NCI-H748 (cell line): ENCODE results near the gene CYP27B1.

ENCODE experiments used
- DNase-seq: peaks from one replicate; lab custom pipeline; 2025; ENCODE audit not compliant: unreplicated experiment; lab: John Stamatoyannopoulos, UW

Gene CYP27B1

DNA sequence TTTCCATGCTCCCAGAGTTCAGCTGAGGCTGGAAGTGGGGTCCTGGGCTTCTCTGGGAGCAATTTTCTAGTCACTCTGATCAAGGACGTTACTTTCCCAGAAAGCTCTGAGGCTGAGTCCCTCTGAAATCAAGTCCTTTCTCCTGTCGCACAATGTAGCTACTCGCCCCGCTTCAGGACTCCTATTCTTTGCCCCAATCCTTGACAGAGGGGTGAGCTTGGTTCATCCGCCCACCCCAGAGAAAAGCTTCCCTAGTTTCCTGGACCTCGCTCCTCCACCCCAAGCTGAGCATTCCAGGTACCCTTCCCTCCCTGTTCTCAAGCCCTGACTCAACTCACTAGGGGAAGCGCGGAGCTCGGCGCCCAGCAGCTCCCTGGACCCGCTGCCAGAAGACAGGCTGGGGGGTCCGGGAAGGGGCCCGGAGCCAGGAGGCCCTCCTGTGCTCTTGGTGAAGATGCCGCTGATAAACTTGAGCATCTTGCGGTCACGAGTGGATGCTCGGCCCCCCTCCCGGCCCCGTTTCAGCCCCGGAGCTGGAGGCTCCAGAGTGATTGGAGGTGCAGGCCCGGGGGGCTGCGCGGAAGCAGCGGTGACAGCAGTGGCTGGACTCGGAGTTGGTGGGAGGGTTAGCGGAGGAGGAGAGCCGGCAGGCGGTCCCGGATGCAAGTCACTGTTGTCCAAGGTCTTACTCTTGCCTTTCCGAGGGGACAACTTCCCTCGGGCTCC is 30.0 kb downstream of the CYP27B1 start:
- peak; percentile 64 for DNase-seq

DNA sequence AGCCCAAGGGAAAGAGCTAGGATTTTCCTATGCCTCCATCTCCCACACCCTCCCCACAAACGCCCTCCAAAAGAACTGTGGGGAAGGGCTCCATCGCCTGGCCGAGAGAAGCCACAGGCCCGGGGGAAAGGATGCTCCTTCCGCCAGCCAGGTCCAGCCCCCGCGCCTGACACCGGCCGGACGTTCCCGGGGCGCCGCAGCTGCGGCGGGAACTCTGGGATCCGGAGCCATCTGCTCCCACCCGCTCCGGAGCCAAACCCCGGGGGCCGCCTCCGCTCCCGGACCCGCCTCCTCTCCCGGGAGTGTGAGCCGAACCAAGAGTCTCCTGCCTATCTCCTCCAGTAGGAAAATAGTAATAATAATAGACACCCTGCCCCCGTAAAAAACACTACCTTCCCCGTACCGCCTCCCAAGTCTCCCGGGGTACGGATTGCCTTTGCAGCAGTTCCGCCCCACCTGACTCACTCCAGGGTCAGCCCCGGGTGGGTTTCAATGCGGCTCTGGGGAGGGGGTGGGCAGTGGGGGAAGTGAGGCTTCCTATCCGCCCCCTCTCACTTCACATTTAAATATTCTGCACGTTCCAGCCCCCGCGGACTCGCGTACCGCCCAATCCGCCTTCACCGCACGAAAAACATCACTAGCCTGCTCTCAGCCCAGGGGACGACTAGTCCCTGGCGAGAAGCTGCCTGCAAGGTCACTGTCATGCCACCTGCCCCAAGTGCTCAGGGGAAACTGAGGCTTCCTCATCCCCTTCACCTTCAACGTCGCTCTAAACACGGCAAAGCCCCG is 30.7 kb downstream of the CYP27B1 start:
- DNase-seq = peak; percentile 75

DNA sequence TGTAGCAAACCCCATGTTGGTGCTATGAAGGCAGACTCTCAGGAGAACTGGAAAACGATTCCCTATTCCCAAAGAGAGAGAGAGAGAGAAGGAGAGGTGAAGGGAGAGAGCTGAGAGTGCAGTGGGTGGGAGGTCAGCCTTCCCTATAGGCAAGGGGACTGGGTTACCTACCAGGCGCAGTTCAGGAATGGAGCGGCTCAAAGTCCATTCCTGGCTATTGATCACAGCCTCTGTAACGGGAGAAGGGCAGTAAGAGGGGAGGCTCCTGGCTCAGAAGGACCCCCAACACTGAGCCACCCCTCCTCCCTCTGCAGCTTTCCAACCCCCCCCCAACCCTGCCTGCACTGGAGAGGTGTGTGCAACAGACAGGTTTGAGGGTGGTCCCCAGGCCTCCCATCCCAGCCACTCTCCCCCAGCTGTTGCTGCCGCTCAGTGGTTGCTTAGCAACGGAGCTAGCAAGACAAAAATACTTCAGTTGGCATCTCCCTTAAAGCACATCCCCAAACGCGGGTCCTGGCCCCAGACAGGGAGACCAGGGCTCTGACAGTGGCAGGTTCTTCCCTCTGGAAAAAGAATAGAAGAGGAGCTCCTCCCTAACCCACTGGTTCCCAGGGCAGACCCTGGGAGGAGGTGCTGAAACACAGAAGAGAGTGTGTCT is 31.6 kb downstream of the CYP27B1 start:
- peak; percentile 81 for DNase-seq

DNA sequence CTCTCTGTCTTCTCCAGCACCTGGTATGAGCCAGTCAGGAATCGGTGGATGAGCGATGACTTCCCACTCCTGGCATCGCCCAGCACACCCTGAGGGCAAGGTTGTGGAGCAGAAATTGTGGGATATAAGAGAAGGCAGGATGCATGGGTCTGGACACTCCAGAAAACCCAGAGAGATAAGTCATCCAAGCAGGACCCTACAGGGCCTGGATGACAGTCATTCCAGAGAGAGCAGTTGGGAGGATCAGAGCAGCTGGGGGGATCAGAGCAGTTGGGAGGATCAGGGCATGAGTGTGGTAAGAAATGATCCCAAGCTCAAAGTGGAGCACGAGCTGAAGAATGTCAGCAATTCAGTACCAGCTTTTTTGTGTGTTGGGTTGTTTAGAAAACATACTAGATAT is 32.3 kb downstream of the CYP27B1 start:
- DNase-seq = no peak

DNA sequence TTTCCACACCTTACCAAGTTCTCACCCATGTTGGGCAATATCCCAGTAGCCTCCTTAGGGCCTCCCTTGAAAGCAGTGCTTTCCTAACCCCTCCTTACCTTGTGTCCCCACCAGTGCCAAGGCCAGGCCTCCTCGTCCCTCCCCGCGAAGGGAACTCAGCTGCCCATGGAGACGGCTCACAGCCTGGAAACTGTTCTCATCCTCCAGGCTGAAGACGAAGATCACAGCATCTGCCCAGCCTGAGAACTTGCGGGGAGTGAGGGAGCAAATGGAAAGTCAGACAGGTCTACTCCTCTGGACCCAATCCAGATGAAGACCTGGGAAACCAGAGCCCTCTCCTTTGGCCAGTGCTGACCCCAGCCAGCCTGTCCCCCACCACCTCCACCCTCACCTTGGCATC is 33.0 kb downstream of the CYP27B1 start:
- DNase-seq = no peak

DNA sequence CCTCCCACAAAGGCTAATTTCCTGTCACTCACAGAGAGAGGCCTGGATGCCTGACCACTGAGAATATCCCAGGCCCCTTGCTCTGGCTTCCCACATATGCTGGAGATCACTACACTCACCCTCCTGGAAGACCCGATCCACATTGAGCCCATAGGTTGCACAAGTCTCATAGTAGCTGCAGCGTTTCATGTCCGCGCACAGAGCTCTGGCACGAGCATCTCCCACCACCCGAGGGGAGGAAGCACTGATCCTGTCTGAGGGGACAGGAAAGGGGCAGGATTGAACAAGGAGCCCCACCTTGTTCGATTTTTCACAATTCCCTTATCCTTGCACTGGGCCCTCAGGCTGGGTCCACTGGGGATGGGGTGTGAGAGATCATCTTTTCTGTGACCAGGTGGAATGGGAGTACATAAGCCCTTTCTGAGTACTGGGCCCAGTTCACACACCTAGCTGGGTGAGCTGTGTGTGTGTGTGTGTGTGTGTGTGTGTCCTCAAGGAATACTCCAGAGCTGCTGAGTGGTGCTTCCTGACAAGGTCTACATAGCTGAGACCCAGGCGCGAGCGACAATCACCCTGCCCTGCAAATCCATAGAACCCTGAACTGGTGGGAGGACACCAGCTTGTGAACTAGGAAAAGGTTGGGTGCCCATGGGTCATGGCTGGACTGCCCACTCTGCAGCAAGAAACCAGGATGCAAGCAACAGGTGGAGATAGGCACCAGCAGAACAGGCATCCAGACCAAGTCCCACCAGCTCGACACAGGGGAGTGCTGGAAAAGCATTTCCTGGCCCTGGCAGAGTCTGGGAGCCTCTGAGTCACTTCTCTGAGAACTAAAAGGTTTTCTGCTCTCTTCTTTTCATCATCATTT is 33.9 kb downstream of the CYP27B1 start:
- no peak for DNase-seq

DNA sequence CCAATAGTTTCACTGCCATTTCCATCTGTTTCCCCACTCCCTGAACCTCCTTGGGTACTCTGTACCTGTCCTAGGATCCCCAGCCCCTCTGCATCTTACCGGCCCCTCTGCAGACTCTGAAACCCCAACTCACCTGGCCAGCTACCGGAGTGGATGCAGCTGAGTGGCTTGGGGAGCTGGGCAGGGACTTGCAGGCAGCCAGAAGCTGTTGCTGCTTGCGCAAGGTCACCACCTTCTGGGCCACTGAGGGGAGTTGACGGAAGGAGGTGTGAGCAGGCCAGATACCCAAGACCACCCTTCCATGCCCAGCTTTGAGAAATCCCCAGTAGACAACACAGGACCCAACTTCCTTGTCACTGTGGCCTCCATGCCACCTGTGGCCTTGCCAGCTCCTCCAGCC is 34.6 kb downstream of the CYP27B1 start:
- DNase-seq = no peak

DNA sequence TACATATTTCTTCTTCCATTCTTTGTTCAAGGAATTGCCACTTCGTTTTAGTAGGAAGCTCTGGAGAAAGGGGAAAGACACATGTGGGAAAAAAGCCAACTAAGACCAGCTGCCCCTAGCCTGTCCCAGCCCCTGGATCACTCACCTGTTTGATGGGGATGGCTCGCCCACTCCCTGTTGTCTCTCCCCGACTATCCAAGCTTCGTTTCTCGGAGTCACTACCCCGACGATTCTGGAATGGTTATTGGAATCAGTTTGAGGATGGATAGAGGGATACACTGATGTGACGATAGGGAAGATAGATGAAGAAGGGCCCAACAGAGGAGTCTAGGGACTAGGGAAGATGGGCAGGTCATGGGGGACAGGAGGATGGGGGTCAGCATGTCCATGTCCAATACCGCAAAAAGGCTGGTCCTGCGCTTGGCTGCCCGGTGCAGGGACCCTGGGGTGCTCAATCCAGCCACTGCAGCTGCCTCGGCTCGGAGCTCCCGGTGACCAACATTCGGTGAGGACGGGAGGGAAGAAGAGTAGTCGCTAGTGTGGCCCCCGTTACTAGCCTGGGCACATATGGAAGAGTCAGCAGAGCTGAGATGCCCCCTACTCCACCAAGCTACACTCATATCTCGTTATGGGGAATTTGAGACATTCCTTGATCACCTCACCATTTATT is 35.3 kb downstream of the CYP27B1 start:
- DNase-seq = no peak

DNA sequence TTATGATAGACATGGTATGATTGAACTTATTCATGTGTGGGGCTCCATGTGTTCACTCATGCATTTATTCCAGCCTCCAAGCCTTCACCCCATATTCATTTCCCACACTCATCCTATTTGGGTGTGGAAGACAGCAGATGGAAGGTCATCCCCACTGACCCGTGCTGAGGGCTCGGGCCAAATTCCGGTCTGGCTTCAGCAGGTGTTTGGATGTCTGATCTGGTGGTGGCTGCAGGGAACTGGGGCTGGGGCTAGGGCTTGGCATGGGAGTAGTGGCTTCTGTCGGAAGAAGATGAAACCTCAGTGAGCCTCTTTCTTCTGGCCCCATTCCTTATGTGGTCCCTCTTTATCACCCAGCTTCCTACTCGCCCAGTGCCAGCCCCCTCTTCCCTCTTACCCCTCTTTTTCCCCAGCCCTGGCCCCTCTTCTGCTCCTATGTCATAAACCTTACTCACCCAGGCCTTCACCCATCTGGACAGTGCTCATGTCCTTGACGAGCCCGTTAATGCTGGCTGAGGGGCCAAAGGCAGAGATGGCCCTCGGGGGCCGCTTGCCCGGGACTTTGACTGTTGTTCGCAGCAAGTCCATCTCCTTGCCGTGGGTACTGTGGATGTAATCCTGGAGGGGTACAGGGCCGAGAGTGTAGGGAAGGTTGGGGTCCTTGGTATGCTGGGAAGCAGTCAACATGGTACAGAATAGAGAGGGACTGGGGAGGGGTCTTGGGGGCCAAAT is 36.4 kb downstream of the CYP27B1 start:
- DNase-seq = no peak

DNA sequence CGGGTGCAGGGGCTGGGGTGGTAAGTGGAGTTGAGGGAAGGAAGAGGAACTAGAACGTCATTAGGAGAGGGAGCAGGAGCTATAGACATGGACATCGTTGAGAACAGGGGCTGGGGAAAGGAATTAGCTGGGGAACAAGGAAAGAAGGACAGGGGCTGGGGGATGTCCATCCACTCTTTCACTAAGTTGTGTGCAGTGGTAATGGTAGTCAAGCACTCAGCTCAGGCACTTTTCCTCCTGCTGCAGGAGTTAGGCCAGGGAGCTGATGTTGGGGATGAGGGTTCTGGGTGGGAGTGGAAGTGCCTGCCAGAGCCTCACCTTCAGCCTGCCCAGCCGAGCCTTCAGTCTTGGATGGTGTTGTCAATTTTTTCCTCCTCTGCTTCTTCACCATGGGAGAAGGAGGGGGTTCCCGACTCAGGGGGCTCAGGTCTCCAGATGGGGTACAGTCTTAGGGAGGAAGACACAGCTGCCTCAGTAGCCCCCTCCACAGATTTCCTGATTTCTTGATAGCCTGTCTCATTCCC is 37.5 kb downstream of the CYP27B1 start:
- DNase-seq = no peak

DNA sequence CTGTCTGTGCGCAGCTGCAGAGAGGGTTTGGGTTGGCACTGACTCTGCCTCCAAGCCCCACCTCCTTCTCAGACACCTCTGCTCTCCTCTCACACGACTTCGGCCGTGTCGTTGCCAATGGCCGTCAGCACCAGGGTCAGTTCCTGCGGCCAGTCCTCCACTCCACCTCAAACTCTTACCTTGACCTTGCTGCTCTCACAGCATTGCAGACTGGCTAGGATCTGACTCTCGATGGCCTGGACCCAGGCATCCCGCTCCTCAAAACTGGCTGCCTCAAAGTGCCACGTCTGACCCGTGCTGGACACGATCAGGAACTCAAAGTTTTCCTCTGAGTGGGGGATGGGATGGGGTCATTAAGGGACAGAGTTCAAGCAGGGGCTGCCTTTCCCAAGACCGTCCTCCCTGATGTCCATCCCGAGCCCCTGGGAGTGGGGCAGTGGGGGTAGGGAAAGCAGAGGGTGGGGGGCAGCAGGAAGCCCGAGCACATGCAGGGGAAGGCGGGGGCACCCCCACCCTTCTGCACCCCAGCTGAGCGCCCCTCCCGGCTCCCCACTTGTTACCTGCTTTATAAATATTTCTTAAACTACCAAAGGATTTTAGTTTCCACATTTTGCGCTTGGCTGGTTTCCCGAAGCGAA is 39.0 kb downstream of the CYP27B1 start:
- DNase-seq = no peak

DNA sequence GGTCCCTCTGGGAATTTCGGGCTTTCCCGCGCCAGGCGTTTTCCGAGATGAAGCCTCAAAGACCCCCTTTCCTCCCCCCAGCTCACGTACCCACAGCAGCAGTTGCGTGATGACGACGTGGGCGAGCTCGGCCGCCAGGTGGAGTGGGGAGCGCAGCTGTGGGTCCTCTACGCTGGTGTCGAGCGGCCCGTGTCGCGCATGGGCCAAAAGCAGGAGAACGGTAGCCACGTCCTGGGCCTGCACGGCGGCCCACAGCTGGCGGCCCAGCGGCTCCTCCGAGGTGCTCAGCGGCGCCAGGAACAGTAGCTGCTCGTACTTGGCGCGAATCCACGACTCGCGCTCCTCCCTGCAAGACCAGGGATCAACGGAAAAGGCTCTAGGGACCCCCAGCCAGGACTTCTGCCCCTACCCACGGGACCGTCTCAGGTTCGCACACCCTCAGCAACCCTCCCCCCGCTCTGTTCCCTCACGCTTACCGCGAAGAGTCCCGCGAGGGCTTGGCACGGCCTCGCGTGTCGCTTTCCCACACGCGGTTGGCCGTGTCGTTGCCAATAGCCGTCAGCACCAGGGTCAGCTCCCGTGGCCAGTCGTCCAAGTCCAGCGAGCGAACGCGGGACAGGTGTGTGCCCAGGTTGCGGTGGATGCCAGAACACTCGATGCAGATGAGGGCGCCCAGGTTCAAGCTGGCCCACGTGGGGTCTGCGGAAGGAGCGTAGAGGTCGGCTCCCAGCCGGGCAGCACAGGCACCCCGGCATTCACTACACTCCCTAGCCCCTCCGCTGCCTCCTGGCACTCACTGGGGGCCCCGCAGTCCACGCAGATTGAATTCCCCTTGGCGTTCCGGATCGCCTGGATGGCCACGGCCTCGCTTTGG is 39.8 kb downstream of the CYP27B1 start:
- DNase-seq = peak; percentile 80

DNA sequence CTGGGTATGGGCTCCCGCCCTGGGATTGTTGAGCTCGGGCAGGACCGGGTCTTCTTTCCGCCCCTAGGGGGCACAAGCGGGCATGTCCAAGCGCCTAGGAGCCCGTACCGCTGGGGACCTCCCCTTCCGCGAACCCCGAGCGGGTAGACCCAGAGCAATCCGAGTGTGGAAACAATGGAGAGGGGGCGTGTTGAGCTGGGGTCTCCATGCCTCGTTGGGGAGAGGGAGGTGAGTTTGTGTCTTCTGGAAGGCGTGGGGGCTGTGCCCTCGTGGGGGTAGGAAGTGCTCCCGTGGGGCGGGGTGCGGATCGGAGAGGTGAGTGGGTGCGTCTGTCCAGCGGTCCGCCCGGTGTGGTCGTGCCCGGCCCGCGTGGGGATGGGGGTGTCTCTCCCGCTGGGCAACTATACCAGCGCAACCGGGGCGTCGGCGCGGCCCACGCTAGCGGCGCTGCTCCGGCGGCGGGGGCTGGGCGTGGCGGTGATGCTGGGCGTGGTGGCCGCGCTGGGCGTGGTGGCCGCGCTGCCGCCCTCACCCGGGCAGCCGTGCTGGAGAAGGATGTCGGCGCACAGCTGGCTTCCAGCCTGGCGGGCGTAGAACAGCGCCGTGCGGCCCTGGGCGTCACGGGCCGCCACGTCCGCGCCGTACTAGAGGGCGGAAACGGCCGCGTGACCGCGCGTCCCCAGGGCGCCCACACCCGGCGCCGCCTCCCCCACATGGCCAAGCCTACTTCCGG is 40.6 kb downstream of the CYP27B1 start:
- peak; percentile 91 for DNase-seq

DNA sequence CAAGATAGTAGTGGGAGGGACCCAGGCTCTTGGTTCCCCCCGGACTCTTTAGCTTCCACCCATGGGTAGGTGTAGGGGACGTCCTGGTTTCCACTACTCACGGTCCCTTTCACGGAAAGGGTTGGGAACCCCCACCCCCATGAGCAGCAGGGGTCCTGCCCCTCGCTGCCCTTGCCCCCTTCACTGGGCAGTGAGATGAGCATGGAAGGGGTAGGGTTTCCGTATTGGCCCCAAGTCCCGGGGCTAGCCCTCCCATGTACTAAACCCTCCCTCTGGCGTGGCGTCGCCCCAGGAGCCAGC is 41.1 kb downstream of the CYP27B1 start:
- no peak for DNase-seq

DNA sequence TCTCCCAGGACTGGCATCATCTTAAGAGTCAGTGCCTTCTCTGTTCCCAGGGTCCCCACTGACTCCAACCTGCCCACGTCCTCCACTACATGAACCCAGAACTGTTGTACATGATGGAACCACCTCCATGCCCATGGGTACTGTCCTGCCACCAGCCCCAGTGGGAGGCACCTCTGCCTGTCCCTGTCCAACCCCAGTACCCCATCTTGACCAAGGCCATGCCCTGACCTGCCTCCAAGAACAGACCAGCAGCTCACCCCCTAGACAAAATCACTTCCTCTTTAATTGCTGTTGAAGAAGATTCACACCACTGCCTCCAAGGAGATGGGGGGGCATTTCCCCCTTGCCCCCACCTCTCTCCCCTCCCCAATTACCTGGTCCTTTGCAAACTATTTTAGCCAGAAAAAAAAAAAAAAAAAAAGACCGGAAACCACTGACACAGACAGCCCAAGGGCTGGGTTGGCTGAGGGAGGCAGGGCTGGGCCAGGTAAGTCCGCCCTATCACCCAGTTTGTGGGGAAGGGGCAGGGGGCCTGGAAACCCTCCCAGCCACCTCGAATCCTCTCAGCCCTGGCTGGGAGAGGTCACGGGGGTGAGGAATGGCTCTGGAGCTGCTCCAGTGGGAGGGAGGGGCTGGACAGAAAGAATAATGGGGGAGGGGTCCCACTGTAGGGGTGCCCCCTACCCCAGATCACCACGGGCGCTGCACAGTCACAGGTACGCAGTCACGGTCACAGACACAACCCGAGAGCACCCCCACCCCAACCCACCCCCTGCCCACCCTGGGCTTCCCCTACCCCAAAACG is 41.7 kb downstream of the CYP27B1 start:
- DNase-seq = no peak

DNA sequence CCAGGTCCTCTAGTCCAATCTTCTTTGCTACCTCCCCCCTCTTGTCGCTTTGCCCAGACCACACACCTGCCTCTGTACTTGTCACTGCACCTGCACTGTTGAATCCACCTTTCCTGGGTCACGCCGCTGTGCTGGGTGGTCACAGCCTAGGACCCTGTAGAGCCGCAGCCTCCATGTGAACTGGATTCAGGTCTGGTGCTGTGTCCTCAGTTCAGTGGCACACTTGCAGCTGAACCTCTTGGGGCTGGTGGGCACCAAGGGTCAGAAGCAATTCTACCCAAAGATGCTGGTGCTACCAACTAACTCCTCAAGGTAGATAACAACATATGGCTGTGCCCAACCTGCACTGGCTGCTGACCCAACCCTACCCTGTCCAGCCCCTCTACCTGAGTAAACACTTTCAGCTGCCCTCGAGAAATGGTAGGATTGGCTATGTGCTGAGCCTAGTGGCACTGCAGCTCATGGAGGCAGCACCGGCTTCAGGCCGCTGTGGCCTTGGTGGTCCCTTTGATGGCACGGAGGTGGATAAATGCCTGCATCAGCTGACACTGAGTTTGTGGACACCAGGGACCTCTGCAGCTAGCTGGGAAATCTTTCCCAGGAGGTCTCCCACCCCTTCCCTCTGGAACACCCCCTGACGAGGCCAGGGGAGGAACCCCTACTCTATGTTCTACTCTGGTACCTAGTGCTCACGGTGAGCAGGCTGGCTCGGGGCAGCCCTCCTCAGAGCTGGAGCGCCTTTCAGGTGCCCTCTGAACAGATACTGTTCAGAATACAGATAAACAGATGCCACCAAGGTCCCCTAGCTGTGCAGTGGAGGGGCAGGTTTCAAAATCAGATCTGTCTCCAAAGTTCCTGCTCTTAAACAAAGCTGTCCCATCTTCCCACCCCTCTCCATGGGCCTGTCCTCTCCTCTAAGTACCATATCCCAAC is 42.6 kb downstream of the CYP27B1 start:
- no peak for DNase-seq
